H1 (cell line): ENCODE measurements around the gene DEGS2. TPM values are rescaled to one million over a fixed set of nuclear protein-coding genes. Genes with fewer than 3 reads are reported as not detected.

Experiments used
- CTCF ChIA-PET: fragments of 300-600 bp; sonication (Branson Sonifier 250); formaldehyde crosslinking; loops from one replicate; lab custom pipeline; 2021; ENCODE audit not compliant: partially characterized antibody; lab: Charles Lee
- POLR2A ChIA-PET: fragments of 300-600 bp; sonication (Branson Sonifier 250); formaldehyde crosslinking; loops from one replicate; lab custom pipeline; 2021; ENCODE audit warnings: inconsistent platforms; ENCODE audit not compliant: partially characterized antibody; lab: Charles Lee
- DNase-seq, 2 experiments: peaks; one replicate each; pipeline versions ENCODE4 v3.0.0 to v3.0.0-alpha.2; 2010 to 2022; ENCODE audit warnings: low spot score in 2 of 2, low read depth in 1 of 2, mixed read lengths in 1 of 2
- FAIRE-seq: peaks from 2 replicates; lab custom pipeline; 2011; peaks lifted over from hg19 to GRCh38; lab: Jason Lieb, UNC
- H2AFZ ChIP-seq: 2 replicates; pipeline ENCODE4 v1.8.1; 2012; ENCODE audit warnings: low read length, inconsistent platforms
- H2AK5ac ChIP-seq: 2 replicates; pipeline ENCODE4 v1.6.1; 2013; ENCODE audit warnings: low read depth, low read length
- H2BK120ac ChIP-seq: replicated peaks from 2 replicates; pipeline ENCODE3; 2013; ENCODE audit warnings: low read depth, low read length, inconsistent platforms
- H2BK12ac ChIP-seq: 2 replicates; pipeline ENCODE4 v1.6.1; 2013; ENCODE audit warnings: low read depth, low read length
- H2BK15ac ChIP-seq: 2 replicates; pipeline ENCODE4 v1.6.1; 2013; ENCODE audit warnings: low read length
- H2BK20ac ChIP-seq: 2 replicates; pipeline ENCODE4 v1.6.1; 2013; ENCODE audit warnings: low read length
- H2BK5ac ChIP-seq: 2 replicates; pipeline ENCODE4 v1.6.1; 2013; ENCODE audit warnings: low read depth, low read length
- H3K14ac ChIP-seq: 2 replicates; pipeline ENCODE4 v1.6.1; 2013; ENCODE audit warnings: inconsistent platforms; ENCODE audit not compliant: insufficient read length
- H3K18ac ChIP-seq: 2 replicates; pipeline ENCODE4 v1.6.1; 2013; ENCODE audit warnings: low read length; ENCODE audit errors: extremely low read depth
- H3K23ac ChIP-seq: 2 replicates; pipeline ENCODE4 v1.6.1; 2013; ENCODE audit warnings: inconsistent platforms; ENCODE audit not compliant: insufficient read length
- H3K23me2 ChIP-seq: 2 replicates; pipeline ENCODE4 v1.6.1; 2013; ENCODE audit warnings: low read depth, low read length
- H3K27ac ChIP-seq: 2 replicates; pipeline ENCODE4 v1.6.1; 2011; ENCODE audit warnings: low read depth, low read length, inconsistent platforms
- H3K27me3 ChIP-seq, 4 experiments: replicated peaks in 1 of 4; 1 replicate in 1 of 4; 2 replicates in 3 of 4; pipeline versions ENCODE4 v1.6.1 to v1.8.1; 2011 to 2013; ENCODE audit warnings: low read length in 3 of 4, mild to moderate bottlenecking in 3 of 4, inconsistent platforms in 2 of 4, mixed read lengths in 2 of 4, moderate library complexity in 1 of 4; ENCODE audit not compliant: control insufficient read depth in 3 of 4, insufficient read depth in 3 of 4; ENCODE audit errors: extremely low read depth in 1 of 4
- H3K36me3 ChIP-seq, 4 experiments: 2 replicates each; pipeline versions ENCODE4 v1.6.1 to v1.8.1; 2011 to 2013; ENCODE audit warnings: mild to moderate bottlenecking in 4 of 4, low read length in 3 of 4, moderate library complexity in 2 of 4, control low read depth in 1 of 4, inconsistent platforms in 1 of 4; ENCODE audit not compliant: insufficient read depth in 4 of 4, control insufficient read depth in 2 of 4
- H3K4ac ChIP-seq: replicated peaks from 2 replicates; pipeline ENCODE3; 2013; ENCODE audit warnings: low read length, low read depth, mixed read lengths, inconsistent platforms; ENCODE audit not compliant: insufficient read length
- H3K4me1 ChIP-seq, 4 experiments: replicated peaks in 1 of 4; 1 replicate in 1 of 4; 2 replicates in 3 of 4; pipeline versions ENCODE4 v1.6.1 to v1.8.1; 2011 to 2013; ENCODE audit warnings: low read length in 3 of 4, inconsistent platforms in 2 of 4, mixed read lengths in 1 of 4; ENCODE audit not compliant: insufficient read depth in 4 of 4, control insufficient read depth in 3 of 4
- H3K4me2 ChIP-seq, 2 experiments: 2 replicates each; pipeline versions ENCODE4 v1.6.1 to v1.8.1; 2011 to 2013; ENCODE audit warnings: low read depth in 2 of 2, low read length in 2 of 2, control low read depth in 1 of 2, inconsistent platforms in 1 of 2, mild to moderate bottlenecking in 1 of 2; ENCODE audit not compliant: insufficient read depth in 1 of 2
- H3K4me3 ChIP-seq, 4 experiments: fragments of 200-600, 300-600 bp in 1 of 4; sonication (generic), shearing (Covaris generic), sonication (Bioruptor Twin) in 1 of 4; 2 replicates each; pipeline versions ENCODE4 v1.5.1 to v1.8.1; 2011 to 2016; ENCODE audit warnings: low read length in 4 of 4, low read depth in 3 of 4, control low read depth in 2 of 4, inconsistent platforms in 2 of 4, mild to moderate bottlenecking in 2 of 4, mixed read lengths in 1 of 4, moderate library complexity in 1 of 4; ENCODE audit not compliant: insufficient read depth in 2 of 4; ENCODE audit errors: extremely low read depth in 1 of 4
- H3K56ac ChIP-seq: replicated peaks from 2 replicates; pipeline ENCODE3; 2013; ENCODE audit warnings: low read depth, mild to moderate bottlenecking, mixed read lengths, low read length, inconsistent platforms; ENCODE audit not compliant: insufficient read length
- H3K79me1 ChIP-seq: 2 replicates; pipeline ENCODE4 v1.6.1; 2013; ENCODE audit warnings: low read depth, low read length, control low read depth
- H3K79me2 ChIP-seq, 2 experiments: 2 replicates each; pipeline versions ENCODE4 v1.6.1 to v1.8.1; 2012 to 2013; ENCODE audit warnings: low read length in 2 of 2, mild to moderate bottlenecking in 2 of 2, inconsistent platforms in 1 of 2; ENCODE audit not compliant: insufficient read depth in 2 of 2, control insufficient read depth in 1 of 2
- H3K9ac ChIP-seq, 4 experiments: replicated peaks in 1 of 4; 1 replicate in 1 of 4; 2 replicates in 3 of 4; pipeline versions ENCODE4 v1.6.1 to v1.8.1; 2011 to 2013; ENCODE audit warnings: low read depth in 3 of 4, low read length in 3 of 4, control low read depth in 2 of 4, mild to moderate bottlenecking in 2 of 4, moderate library complexity in 2 of 4, inconsistent platforms in 1 of 4; ENCODE audit errors: extremely low read depth in 1 of 4
- H3K9me3 ChIP-seq, 2 experiments: 2 replicates each; pipeline versions ENCODE4 v1.6.1 to v1.8.1; 2012 to 2013; ENCODE audit warnings: mild to moderate bottlenecking in 2 of 2, moderate library complexity in 2 of 2, control low read depth in 1 of 2, inconsistent platforms in 1 of 2, low read depth in 1 of 2, low read length in 1 of 2, mixed read lengths in 1 of 2; ENCODE audit not compliant: insufficient read depth in 2 of 2
- H4K20me1 ChIP-seq, 2 experiments: replicated peaks in 1 of 2; 2 replicates each; pipeline versions ENCODE3 to v1.8.1; 2011 to 2013; ENCODE audit warnings: inconsistent platforms in 2 of 2, low read length in 2 of 2, mild to moderate bottlenecking in 1 of 2; ENCODE audit not compliant: insufficient read depth in 2 of 2, control insufficient read depth in 1 of 2
- H4K5ac ChIP-seq: 2 replicates; pipeline ENCODE4 v1.6.1; 2013; ENCODE audit warnings: low read length, low read depth, mixed read lengths, inconsistent platforms; ENCODE audit not compliant: insufficient read length
- H4K8ac ChIP-seq: 2 replicates; pipeline ENCODE4 v1.8.0; 2013; ENCODE audit warnings: mild to moderate bottlenecking, moderate library complexity, low read length, inconsistent platforms; ENCODE audit not compliant: insufficient read depth; ENCODE audit errors: extremely low read depth
- H4K91ac ChIP-seq: replicated peaks from 2 replicates; pipeline ENCODE3; 2013; ENCODE audit warnings: low read length, mixed read lengths, inconsistent platforms; ENCODE audit not compliant: insufficient read length
- EP300 ChIP-seq, 2 experiments: IDR thresholded peaks; 1 replicate in 1 of 2; 2 replicates in 1 of 2; pipeline ENCODE4 v1.6.1; 2011 to 2012; ENCODE audit warnings: low read depth in 2 of 2, low read length in 2 of 2, mild to moderate bottlenecking in 2 of 2, borderline replicate concordance in 1 of 2, inconsistent platforms in 1 of 2, moderate library complexity in 1 of 2
- GTF2F1 ChIP-seq: IDR thresholded peaks from 2 replicates; pipeline ENCODE4 v1.6.1; 2012; ENCODE audit warnings: low read depth, low read length, improper control_type of control experiment, borderline replicate concordance
- POLR2A ChIP-seq, 2 experiments: IDR thresholded peaks; 1 replicate in 1 of 2; 2 replicates in 1 of 2; pipeline ENCODE4 v1.6.1; 2011; ENCODE audit warnings: low read depth in 2 of 2, low read length in 2 of 2, mild to moderate bottlenecking in 2 of 2; ENCODE audit errors: control extremely low read depth in 1 of 2
- SP1 ChIP-seq: IDR thresholded peaks from 2 replicates; pipeline ENCODE4 v1.6.1; 2011; ENCODE audit warnings: low read depth, low read length
- WGBS, 2 experiments: shearing (Covaris generic) in 1 of 2; methylation state at CpG; one replicate each; pipeline versions ENCODE4 v1.1.6 to v1.1.7; 2013 to 2015; ENCODE audit warnings: low lambda C conversion rate in 2 of 2, mixed read lengths in 2 of 2, inconsistent platforms in 1 of 2, low coverage in 1 of 2, missing lambda C conversion rate in 1 of 2; ENCODE audit not compliant: insufficient replicate concordance in 2 of 2, insufficient coverage in 1 of 2, insufficient read length in 1 of 2; ENCODE audit errors: extremely low coverage in 1 of 2, missing lambda C conversion rate in 1 of 2; 5-methylcytosine and 5-hydroxymethylcytosine counted together
- polyA plus RNA-seq, 7 experiments: library from polyadenylated mRNA; depleted of rRNA in 3 of 7; stranded (reverse) in 5 of 7; unstranded in 2 of 7; fragments of >200 nt in 5 of 7; fragments of 200-250 nt in 2 of 7; gene quantifications; 1 replicate in 5 of 7; 2 replicates in 1 of 7; 4 replicates in 1 of 7; pipeline versions ENCODE4 v1.2.1 to v1.2.3, GENCODE V29; 2011 to 2013; ENCODE audit warnings: missing spikeins in 2 of 7, mixed read lengths in 2 of 7
- total RNA-seq: library from RNA; stranded (reverse); fragmentation: NEBNext Ultra II Directional; extraction: Animal tissue kit (Norgen Biotek cat#: 25700); gene quantifications from 2 replicates; pipeline ENCODE4 v1.2.1, GENCODE V29; 2021

Gene DEGS2
- total and polyA plus RNA-seq, 2 of the 8 experiments (the other 6 are each of a cell fraction or from before 2014, with no cell fraction given) = 0.61 to 0.82 TPM

DNA sequence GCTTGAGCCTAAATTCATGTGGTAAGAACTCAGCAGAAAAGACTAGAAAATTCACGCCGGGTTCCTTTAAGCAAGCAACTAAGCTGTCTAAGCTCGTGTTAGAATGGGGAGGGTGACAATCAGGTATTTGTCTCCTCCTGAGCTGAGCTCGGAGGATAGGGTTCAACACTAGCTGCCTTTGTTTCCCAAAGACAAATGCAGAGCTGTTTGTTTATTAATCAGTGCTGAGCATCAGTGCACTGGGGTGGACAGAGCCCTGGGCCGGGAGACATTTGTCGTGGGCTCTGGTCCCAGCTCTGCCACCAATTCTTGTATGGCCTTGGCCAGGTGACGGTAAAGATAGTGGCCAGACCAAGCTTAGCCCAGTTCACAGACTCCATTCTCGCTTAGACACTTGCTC is 43.7 kb downstream of the DEGS2 start:
- Histone ChIP-seq H2BK12ac (no peak overlapping the region), H3K14ac (no peak overlapping the region), H3K4ac (no peak overlapping the region), H3K4me1 (no peaks in the 10 kb centered on the region), H3K4me3 (no peak overlapping the region), H3K23me2 (no peaks in the 10 kb centered on the region), H4K8ac (no peak overlapping the region), H3K27ac (no peak overlapping the region), H2AFZ (no peak overlapping the region), H3K36me3 (no peaks in the 10 kb centered on the region), H4K20me1 (peaks cover 0 to 2% of the 10 kb centered on the region in 2 experiments), H2BK15ac (no peak overlapping the region), H4K5ac (no peak overlapping the region), H3K79me1 (no peaks in the 10 kb centered on the region), H4K91ac (no peak overlapping the region), H2AK5ac (no peak overlapping the region), H3K79me2 (no peaks in the 10 kb centered on the region), H2BK120ac (no peak overlapping the region), H3K27me3 (no peaks in the 10 kb centered on the region), H3K4me2 (no peak overlapping the region), H3K9ac (no peak overlapping the region), H3K18ac (no peak overlapping the region), H2BK5ac (no peak overlapping the region), H3K23ac (no peak overlapping the region), H2BK20ac (no peak overlapping the region), H3K56ac (no peak overlapping the region), H3K9me3 (no peaks in the 10 kb centered on the region)
- TF ChIP-seq SP1 (no peak), POLR2A (IDR thresholded peaks at IDR 0.05; ENCODE audit: control extremely low read depth in 1 of 2, low read depth in 2 of 2, low read length in 2 of 2) (no peak), EP300 (IDR thresholded peaks at IDR 0.05; ENCODE audit: borderline replicate concordance in 1 of 2, low read depth in 2 of 2, low read length in 2 of 2) (no peak), GTF2F1 (no peak)
- ChIA-PET CTCF (interaction anchor here (0.6 to 12.1 kb wide), 11 partner anchors 10 to 211 kb away, joined by 3 to 104 read pairs (median 4); no protein-coding TSS in a partner anchor), POLR2A (no interaction called here)
- no peak for FAIRE-seq
- 92% methylated on average over 8 of the region's 8 CpGs; no CpG with 5 or more reads in 1 of the 2 experiments for WGBS, 2 experiments
- DNase-seq = no peak
